H9 (cell line): Measurements from ENCODE around the gene MALL. TPM values are rescaled to one million over a fixed set of nuclear protein-coding genes. Genes with fewer than 3 reads are reported as not detected.

Source experiments
- DNase-seq: peaks from one replicate; pipeline ENCODE4 v3.0.0-alpha.2; 2017
- H2AFZ ChIP-seq: one replicate; pipeline ENCODE4 v1.6.1; 2013; ENCODE audit warnings: mild to moderate bottlenecking, low read length, control low read depth, moderate library complexity
- H2AK5ac ChIP-seq: 2 replicates; pipeline ENCODE4 v1.6.1; 2013; ENCODE audit warnings: low read length, control low read depth, mixed read lengths; ENCODE audit not compliant: insufficient read length
- H2BK120ac ChIP-seq: one replicate; pipeline ENCODE4 v1.6.1; 2013; ENCODE audit warnings: low read depth, mild to moderate bottlenecking, low read length, control low read depth, inconsistent platforms; ENCODE audit not compliant: poor library complexity, severe bottlenecking
- H2BK12ac ChIP-seq: 2 replicates; pipeline ENCODE4 v1.6.1; 2013; ENCODE audit warnings: low read length, control low read depth, mixed read lengths, low read depth; ENCODE audit not compliant: insufficient read length
- H2BK15ac ChIP-seq: 2 replicates; pipeline ENCODE4 v1.6.1; 2013; ENCODE audit warnings: low read depth, low read length, control low read depth
- H2BK20ac ChIP-seq: one replicate; pipeline ENCODE4 v1.6.1; 2013; ENCODE audit warnings: low read depth, mild to moderate bottlenecking, low read length, control low read depth, inconsistent platforms; ENCODE audit not compliant: poor library complexity, severe bottlenecking
- H2BK5ac ChIP-seq: 2 replicates; pipeline ENCODE4 v1.6.1; 2013; ENCODE audit warnings: low read length, control low read depth, mixed read lengths; ENCODE audit not compliant: insufficient read length
- H3K14ac ChIP-seq: 2 replicates; pipeline ENCODE4 v1.6.1; 2013; ENCODE audit warnings: low read length, control low read depth; ENCODE audit not compliant: insufficient read depth
- H3K18ac ChIP-seq: 2 replicates; pipeline ENCODE4 v1.6.1; 2013; ENCODE audit warnings: low read depth, mild to moderate bottlenecking, mixed read lengths, low read length, control low read depth; ENCODE audit not compliant: insufficient read length
- H3K23ac ChIP-seq: 2 replicates; pipeline ENCODE4 v1.6.1; 2013; ENCODE audit warnings: low read length, control low read depth, mixed read lengths, low read depth; ENCODE audit not compliant: insufficient read length
- H3K23me2 ChIP-seq: 2 replicates; pipeline ENCODE4 v1.6.1; 2013; ENCODE audit warnings: low read depth, mild to moderate bottlenecking, mixed read lengths, low read length, control low read depth; ENCODE audit not compliant: insufficient read length, poor library complexity, severe bottlenecking
- H3K27ac ChIP-seq: 2 replicates; pipeline ENCODE4 v1.5.1; 2013; ENCODE audit warnings: low read length, control low read depth, mixed read lengths, low read depth; ENCODE audit not compliant: insufficient read length
- H3K27me3 ChIP-seq: 2 replicates; pipeline ENCODE4 v1.6.1; 2013; ENCODE audit warnings: low read length, control low read depth, inconsistent platforms; ENCODE audit not compliant: insufficient read depth
- H3K4ac ChIP-seq: 2 replicates; pipeline ENCODE4 v1.6.1; 2013; ENCODE audit warnings: low read depth, mild to moderate bottlenecking, control low read depth, inconsistent platforms, low read length, moderate library complexity
- H3K4me1 ChIP-seq: 2 replicates; pipeline ENCODE4 v1.6.1; 2013; ENCODE audit warnings: low read length, control low read depth, inconsistent platforms; ENCODE audit not compliant: insufficient read depth
- H3K4me2 ChIP-seq: 2 replicates; pipeline ENCODE4 v1.6.1; 2013; ENCODE audit warnings: low read length, control low read depth, mixed read lengths; ENCODE audit not compliant: insufficient read length, insufficient read depth
- H3K56ac ChIP-seq: 2 replicates; pipeline ENCODE4 v1.6.1; 2013; ENCODE audit warnings: low read depth, mild to moderate bottlenecking, mixed read lengths, low read length, control low read depth; ENCODE audit not compliant: insufficient read length
- H3K79me1 ChIP-seq: 2 replicates; pipeline ENCODE4 v1.6.1; 2013; ENCODE audit warnings: low read depth, mild to moderate bottlenecking, moderate library complexity, low read length, control low read depth, inconsistent platforms; ENCODE audit not compliant: insufficient read depth, poor library complexity, severe bottlenecking
- H3K79me2 ChIP-seq: 2 replicates; pipeline ENCODE4 v1.6.1; 2013; ENCODE audit warnings: low read length, control low read depth, inconsistent platforms; ENCODE audit not compliant: insufficient read depth
- H3K9ac ChIP-seq: 2 replicates; pipeline ENCODE4 v1.6.1; 2013; ENCODE audit warnings: low read length, control low read depth, mixed read lengths; ENCODE audit not compliant: insufficient read length; ENCODE audit errors: extremely low read depth
- H3K9me3 ChIP-seq: one replicate; pipeline ENCODE4 v1.6.1; 2013; ENCODE audit warnings: low read depth, low read length, inconsistent platforms; ENCODE audit not compliant: control insufficient read depth
- H3T11ph ChIP-seq: one replicate; pipeline ENCODE4 v1.6.1; 2013; ENCODE audit warnings: mild to moderate bottlenecking, low read length, control low read depth, inconsistent platforms
- H4K20me1 ChIP-seq: one replicate; pipeline ENCODE4 v1.6.1; 2013; ENCODE audit not compliant: control insufficient read depth, insufficient read length, insufficient read depth
- H4K5ac ChIP-seq: 2 replicates; pipeline ENCODE4 v1.6.1; 2013; ENCODE audit warnings: low read depth, mild to moderate bottlenecking, mixed read lengths, low read length, control low read depth; ENCODE audit not compliant: insufficient read length
- H4K8ac ChIP-seq: replicated peaks from 2 replicates; pipeline ENCODE4 v1.6.1; 2013; ENCODE audit warnings: low read length, control low read depth, mixed read lengths, low read depth; ENCODE audit not compliant: insufficient read length
- H4K91ac ChIP-seq: 2 replicates; pipeline ENCODE4 v1.6.1; 2013; ENCODE audit warnings: low read depth, mild to moderate bottlenecking, moderate library complexity, mixed read lengths, low read length, control low read depth; ENCODE audit not compliant: insufficient read length
- H3K27ac Mint-ChIP-seq, 3 experiments: 2 replicates in 2 of 3; 3 replicates in 1 of 3; pipeline ENCODE4 v1.8.0; 2020 to 2021; ENCODE audit warnings: mixed read lengths in 3 of 3, mild to moderate bottlenecking in 1 of 3, moderate library complexity in 1 of 3
- H3K27me3 Mint-ChIP-seq: 2 replicates; pipeline ENCODE4 v1.8.0; 2021; ENCODE audit warnings: low read depth, mild to moderate bottlenecking, moderate library complexity, mixed read lengths
- H3K36me3 Mint-ChIP-seq, 3 experiments: 2 replicates in 2 of 3; 3 replicates in 1 of 3; pipeline ENCODE4 v1.8.0; 2020 to 2021; ENCODE audit warnings: low read depth in 3 of 3, mixed read lengths in 3 of 3; ENCODE audit not compliant: insufficient read depth in 1 of 3
- H3K4me1 Mint-ChIP-seq, 2 experiments: 2 replicates each; pipeline ENCODE4 v1.8.0; 2020; ENCODE audit warnings: mixed read lengths in 2 of 2
- H3K4me3 Mint-ChIP-seq, 2 experiments: 2 replicates in 1 of 2; 3 replicates in 1 of 2; pipeline ENCODE4 v1.8.0; 2020 to 2021; ENCODE audit warnings: mild to moderate bottlenecking in 2 of 2, mixed read lengths in 2 of 2, moderate library complexity in 1 of 2
- H3K9me3 Mint-ChIP-seq, 2 experiments: 2 replicates in 1 of 2; 3 replicates in 1 of 2; pipeline ENCODE4 v1.8.0; 2020; ENCODE audit warnings: mild to moderate bottlenecking in 2 of 2, mixed read lengths in 2 of 2, moderate library complexity in 1 of 2
- CTCF ChIP-seq: fragments of 200-600 bp; sonication (generic); conservative IDR thresholded peaks from 3 replicates; pipeline ENCODE4 v1.8.0; 2021; ENCODE audit warnings: antibody characterized with exemption, mild to moderate bottlenecking
- WGBS: extraction: QIAGEN DNeasy Blood & Tissue Kit; methylation state at CpG from one replicate; pipeline ENCODE4 v1.1.7; 2013; ENCODE audit warnings: missing lambda C conversion rate, low lambda C conversion rate, mixed read lengths; ENCODE audit not compliant: insufficient read length; ENCODE audit errors: extremely low coverage; 5-methylcytosine and 5-hydroxymethylcytosine counted together
- total RNA-seq: library from RNA; stranded (reverse); gene quantifications from 2 replicates; pipeline ENCODE4 v1.2.1, GENCODE V29; 2021

The MALL gene
- total RNA-seq, 1 experiment from 2014 or later, result 5.0 TPM

GRCh38 chr2:110131166-110131565 is 15.5 kb upstream of the MALL start:
- Histone ChIP-seq H4K5ac (no peak overlapping the region), H2AK5ac (no peak overlapping the region), H3K79me2 (no peaks in the 10 kb centered on the region), H3K4me2 (no peak overlapping the region), H2BK5ac (no peak overlapping the region), H3K18ac (no peak overlapping the region), H3K27ac (no peak overlapping the region), H3K23me2 (no peaks in the 10 kb centered on the region), H2BK15ac (no peak overlapping the region), H3K14ac (no peak overlapping the region), H3K4ac (no peak overlapping the region), H2AFZ (no peak overlapping the region), H2BK12ac (no peak overlapping the region), H3K27me3 (no peaks in the 10 kb centered on the region), H3K56ac (no peak overlapping the region), H4K20me1 (no peaks in the 10 kb centered on the region), H3T11ph (no peak overlapping the region), H2BK20ac (no peak overlapping the region), H3K4me1 (no peaks in the 10 kb centered on the region), H3K9me3 (no peaks in the 10 kb centered on the region), H4K8ac (no peak overlapping the region), H4K91ac (no peak overlapping the region), H3K79me1 (no peaks in the 10 kb centered on the region), H3K23ac (no peak overlapping the region), H2BK120ac (no peak overlapping the region), H3K9ac (no peak overlapping the region)
- H3K27ac Mint-ChIP-seq, result no peak overlapping the region
- no peak for TF ChIP-seq CTCF
- H3K27me3 Mint-ChIP-seq, result no peaks in the 10 kb centered on the region
- H3K4me1 Mint-ChIP-seq, result no peaks in the 10 kb centered on the region
- H3K4me3 Mint-ChIP-seq, result no peak overlapping the region
- peaks cover 5 to 6% of the 10 kb centered on the region in 2 experiments; a peak in 2 of 5 replicates for H3K9me3 Mint-ChIP-seq
- no CpG with 5 or more reads among the region's 2 CpGs for WGBS
- DNase-seq, result no peak
- peaks cover 0 to 2% (median 0%) of the 10 kb centered on the region in 3 experiments; a peak in 3 of 7 replicates for H3K36me3 Mint-ChIP-seq
